DND-41 (cell line): ENCODE measurements around the gene SLC25A42.
A peak's percentile ranks its signal among the peaks of the same experiment; 100 is the strongest.

Source experiments
- ATAC-seq: fragments of 200-7000 bp; cut with Tn5 transposase; 3 replicates; pipeline ENCODE4 v1.9.1; 2021; ENCODE audit warnings: low read depth; ENCODE audit not compliant: insufficient read depth
- DNase-seq: peaks from one replicate; pipeline ENCODE4 v3.0.0-alpha.2; 2020
- H2AFZ ChIP-seq: 2 replicates; pipeline ENCODE4 v1.6.0; 2012; ENCODE audit warnings: low read depth, low read length
- H3K27ac ChIP-seq: 2 replicates; pipeline ENCODE4 v1.5.1; 2012; ENCODE audit warnings: low read length, inconsistent platforms
- H3K27me3 ChIP-seq: fragments of 200-600 bp; sonication (generic); 2 replicates; pipeline ENCODE4 v1.6.0; 2012; ENCODE audit warnings: low read length, mild to moderate bottlenecking, inconsistent platforms; ENCODE audit not compliant: insufficient read depth, poor library complexity
- H3K36me3 ChIP-seq: 2 replicates; pipeline ENCODE4 v1.5.1; 2012; ENCODE audit warnings: low read length, inconsistent platforms; ENCODE audit not compliant: insufficient read depth
- H3K4me1 ChIP-seq: 2 replicates; pipeline ENCODE4 v1.5.1; 2012; ENCODE audit warnings: mild to moderate bottlenecking, low read length; ENCODE audit not compliant: insufficient read depth
- H3K4me2 ChIP-seq: 2 replicates; pipeline ENCODE4 v1.6.0; 2012; ENCODE audit warnings: mild to moderate bottlenecking, moderate library complexity, low read length, inconsistent platforms; ENCODE audit not compliant: insufficient read depth
- H3K4me3 ChIP-seq, 2 experiments: fragments of 200-600 bp in 1 of 2; shearing (Covaris generic) in 1 of 2; 2 replicates each; pipeline ENCODE4 v1.5.1; 2012 to 2016; ENCODE audit warnings: inconsistent platforms in 2 of 2, low read length in 2 of 2, mild to moderate bottlenecking in 2 of 2, low read depth in 1 of 2, moderate library complexity in 1 of 2
- H3K79me2 ChIP-seq: 2 replicates; pipeline ENCODE4 v1.6.0; 2012; ENCODE audit warnings: low read length, inconsistent platforms; ENCODE audit not compliant: insufficient read depth
- H3K9ac ChIP-seq: 2 replicates; pipeline ENCODE4 v1.6.0; 2012; ENCODE audit warnings: low read depth, mild to moderate bottlenecking, inconsistent platforms, low read length, moderate library complexity
- H3K9me3 ChIP-seq: 2 replicates; pipeline ENCODE4 v1.5.1; 2012; ENCODE audit warnings: low read length, moderate library complexity, mild to moderate bottlenecking, inconsistent platforms; ENCODE audit not compliant: insufficient read depth, severe bottlenecking
- H4K20me1 ChIP-seq: 2 replicates; pipeline ENCODE4 v1.6.0; 2012; ENCODE audit warnings: low read length; ENCODE audit not compliant: insufficient read depth
- EZH2 ChIP-seq: IDR thresholded peaks from 3 replicates; pipeline ENCODE4 v1.6.1; 2012; ENCODE audit warnings: borderline replicate concordance, low read depth, mild to moderate bottlenecking, moderate library complexity, low read length, inconsistent platforms; ENCODE audit not compliant: severe bottlenecking
- TF ChIP-seq, protein P1 (sequence below): IDR thresholded peaks from 2 replicates; pipeline ENCODE4 v1.5.1; 2012; ENCODE audit warnings: borderline replicate concordance, low read length, moderate library complexity, mild to moderate bottlenecking; ENCODE audit not compliant: poor library complexity, severe bottlenecking; ENCODE audit errors: extremely low read depth

Gene SLC25A42

GRCh38 chr19:19062454-19063182 is 1.2 kb upstream of the SLC25A42 start:
- H3K4me1 ChIP-seq = peaks cover 33% of the 10 kb centered on the region
- no peaks in the 10 kb centered on the region; the same call in 1 of the 2 replicates for H4K20me1 ChIP-seq
- peaks cover 33% of the 10 kb centered on the region for H3K36me3 ChIP-seq
- peak overlapping the region; percentile 72 for H2AFZ ChIP-seq
- DNase-seq (peak; percentile 30), ATAC-seq (no peak)
- peak overlapping the region; percentile 73 for H3K27ac ChIP-seq
- peak overlapping the region; percentile 59 for H3K9ac ChIP-seq
- H3K4me2 ChIP-seq = peak overlapping the region; percentile 99
- TF ChIP-seq EZH2 = no peak
- TF ChIP-seq, protein P1, sequence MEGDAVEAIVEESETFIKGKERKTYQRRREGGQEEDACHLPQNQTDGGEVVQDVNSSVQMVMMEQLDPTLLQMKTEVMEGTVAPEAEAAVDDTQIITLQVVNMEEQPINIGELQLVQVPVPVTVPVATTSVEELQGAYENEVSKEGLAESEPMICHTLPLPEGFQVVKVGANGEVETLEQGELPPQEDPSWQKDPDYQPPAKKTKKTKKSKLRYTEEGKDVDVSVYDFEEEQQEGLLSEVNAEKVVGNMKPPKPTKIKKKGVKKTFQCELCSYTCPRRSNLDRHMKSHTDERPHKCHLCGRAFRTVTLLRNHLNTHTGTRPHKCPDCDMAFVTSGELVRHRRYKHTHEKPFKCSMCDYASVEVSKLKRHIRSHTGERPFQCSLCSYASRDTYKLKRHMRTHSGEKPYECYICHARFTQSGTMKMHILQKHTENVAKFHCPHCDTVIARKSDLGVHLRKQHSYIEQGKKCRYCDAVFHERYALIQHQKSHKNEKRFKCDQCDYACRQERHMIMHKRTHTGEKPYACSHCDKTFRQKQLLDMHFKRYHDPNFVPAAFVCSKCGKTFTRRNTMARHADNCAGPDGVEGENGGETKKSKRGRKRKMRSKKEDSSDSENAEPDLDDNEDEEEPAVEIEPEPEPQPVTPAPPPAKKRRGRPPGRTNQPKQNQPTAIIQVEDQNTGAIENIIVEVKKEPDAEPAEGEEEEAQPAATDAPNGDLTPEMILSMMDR = no peak
- no peaks in the 10 kb centered on the region for H3K27me3 ChIP-seq
- no peaks in the 10 kb centered on the region for H3K9me3 ChIP-seq
- peaks cover 12% of the 10 kb centered on the region for H3K79me2 ChIP-seq
- peak overlapping the region; percentile 19 to 74; a peak in 3 of 4 replicates for H3K4me3 ChIP-seq

DNA sequence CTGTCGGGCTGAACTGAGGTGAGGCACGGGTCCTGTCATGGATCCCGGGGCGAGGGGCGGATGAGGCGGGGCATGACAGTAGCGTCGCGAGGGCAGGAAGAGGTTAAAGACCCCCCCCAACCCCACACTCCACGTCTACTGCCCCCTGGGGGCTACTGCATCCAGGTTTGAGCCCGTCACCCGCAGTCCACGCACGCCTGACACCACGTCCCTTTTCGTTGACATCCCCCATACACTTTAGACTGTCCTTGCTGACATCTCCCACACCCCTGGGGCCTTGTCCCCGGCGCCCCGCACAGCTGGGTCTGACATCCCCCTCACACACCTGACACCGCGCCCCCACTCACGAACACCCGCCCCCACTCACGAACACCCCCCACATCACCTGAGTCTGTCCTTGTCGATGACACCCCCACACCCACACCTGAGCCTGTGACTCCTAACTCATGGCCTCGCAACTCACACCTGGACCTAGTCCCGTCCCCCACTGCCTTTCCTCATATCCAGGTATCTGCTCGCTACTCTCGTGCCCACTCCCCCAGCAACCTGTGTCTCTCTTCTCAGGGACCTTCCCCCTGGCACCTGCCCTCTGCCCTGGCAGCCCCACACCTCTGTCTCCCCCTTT is 416 bp downstream of the SLC25A42 start:
- ATAC-seq (no peak; the same call in 2 of the 3 replicates), DNase-seq (no peak)
- Histone ChIP-seq H3K9me3 (no peaks in the 10 kb centered on the region), H3K79me2 (peaks cover 16% of the 10 kb centered on the region), H3K4me3 (peak overlapping the region; percentile 14 to 74; a peak in 3 of 4 replicates), H3K4me1 (peaks cover 33% of the 10 kb centered on the region), H3K9ac (peak overlapping the region; percentile 57), H4K20me1 (no peaks in the 10 kb centered on the region), H3K4me2 (peak overlapping the region; percentile 99), H3K27me3 (no peaks in the 10 kb centered on the region), H3K36me3 (peaks cover 18% of the 10 kb centered on the region), H2AFZ (peak overlapping the region; percentile 46), H3K27ac (peak overlapping the region; percentile 33)
- TF ChIP-seq EZH2 = no peak
- TF ChIP-seq, protein P1 = peak; percentile 66

DNA sequence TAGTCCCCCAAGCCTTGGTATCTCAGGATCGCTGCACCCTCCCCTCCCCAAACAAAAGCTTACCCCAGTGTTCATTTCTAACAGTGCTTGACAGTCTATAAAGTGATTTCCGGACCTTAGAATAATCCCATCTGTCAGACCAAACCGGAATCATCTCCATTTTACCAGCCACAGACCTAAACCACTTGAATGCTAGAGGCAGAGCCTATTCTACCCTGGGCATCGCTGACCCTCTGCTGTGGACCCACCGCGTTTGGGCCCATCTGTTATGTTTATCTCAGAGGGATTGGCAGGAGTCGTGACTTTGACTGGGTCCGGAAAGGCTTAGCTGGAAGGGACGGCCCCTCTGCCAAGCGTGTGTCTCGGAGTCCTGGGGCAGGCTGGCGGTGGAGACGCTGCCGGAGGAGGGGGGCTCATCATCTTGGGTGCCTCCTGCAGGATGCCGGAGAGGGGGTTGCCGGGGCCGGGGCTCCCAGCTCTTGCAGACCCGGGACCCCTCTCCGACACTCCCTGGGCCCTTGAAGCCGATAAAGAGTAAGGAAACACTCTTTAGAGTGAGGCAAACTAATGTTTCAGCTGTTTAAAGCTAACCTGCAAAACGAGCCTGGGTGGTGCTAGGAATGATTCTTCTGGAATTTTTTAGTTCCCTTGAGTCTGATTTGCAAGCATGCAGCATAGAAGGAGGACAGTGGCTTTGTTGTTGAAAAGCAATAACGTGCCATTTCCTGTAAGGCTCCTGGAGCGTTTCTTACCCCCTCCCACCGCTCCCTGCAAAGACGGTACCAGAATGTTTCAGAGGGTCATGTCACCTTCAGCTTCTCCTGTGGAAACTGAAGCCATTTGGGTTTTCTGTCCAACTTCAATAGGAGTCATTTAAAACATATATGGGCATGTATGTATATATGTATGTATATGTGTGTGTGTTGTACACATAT is 1.3 kb downstream of the SLC25A42 start:
- H3K4me1 ChIP-seq = peaks cover 33% of the 10 kb centered on the region
- H2AFZ ChIP-seq = peak overlapping the region; percentile 46
- H3K36me3 ChIP-seq = peaks cover 9% of the 10 kb centered on the region
- peak overlapping the region; percentile 57 for H3K9ac ChIP-seq
- ATAC-seq (no peak), DNase-seq (peak; percentile 47)
- peaks cover 17% of the 10 kb centered on the region for H3K79me2 ChIP-seq
- no peaks in the 10 kb centered on the region for H4K20me1 ChIP-seq
- no peaks in the 10 kb centered on the region for H3K9me3 ChIP-seq
- peak overlapping the region; percentile 99 for H3K4me2 ChIP-seq
- H3K27me3 ChIP-seq = no peaks in the 10 kb centered on the region
- TF ChIP-seq, protein P1 = no peak
- no peak for TF ChIP-seq EZH2
- peak overlapping the region; percentile 14 to 74; a peak in 3 of 4 replicates for H3K4me3 ChIP-seq
- peak overlapping the region; percentile 33 for H3K27ac ChIP-seq
